HepG2 (cell line): Measurements from ENCODE around the gene ZNF524. TPM values are rescaled to one million over a fixed set of nuclear protein-coding genes. Genes with fewer than 3 reads are reported as not detected.

Experiments
- ARID5B ChIP-seq: IDR thresholded peaks from 2 replicates; pipeline ENCODE4 v1.4.0; 2020; ENCODE audit warnings: mild to moderate bottlenecking, missing genetic modification reagents
- ASH2L ChIP-seq: fragments of 300-600, 200-600 bp; sonication (generic); IDR thresholded peaks from 2 replicates; pipeline ENCODE4 v1.7.0; 2017; ENCODE audit warnings: low read depth, mild to moderate bottlenecking, moderate library complexity, mixed read lengths, low read length; ENCODE audit not compliant: insufficient read length
- ATF7-NPFF ChIP-seq: sonication (generic); formaldehyde crosslinking; IDR thresholded peaks from 2 replicates; pipeline ENCODE4 v1.8.1; 2023; ENCODE audit warnings: mild to moderate bottlenecking, low read depth, missing genetic modification reagents, moderate library complexity
- GATAD2A ChIP-seq: IDR thresholded peaks from 2 replicates; pipeline ENCODE4 v1.6.1; 2016
- PPARG ChIP-seq: conservative IDR thresholded peaks from 2 replicates; pipeline ENCODE4 v1.6.1; 2016; ENCODE audit warnings: missing biosample characterization, missing genetic modification reagents
- SMAD9 ChIP-seq: sonication (generic); formaldehyde crosslinking; IDR thresholded peaks from 2 replicates; pipeline ENCODE4 v1.5.1; 2020; ENCODE audit warnings: mild to moderate bottlenecking, missing genetic modification reagents
- TCF12 ChIP-seq, 2 experiments: fragments of 450-650 bp in 1 of 2; sonication (generic) in 1 of 2; formaldehyde crosslinking in 1 of 2; IDR thresholded peaks; 2 replicates each; pipeline versions ENCODE4 v1.6.1 to v1.8.0; 2017 to 2022; ENCODE audit warnings: antibody characterized with exemption in 1 of 2, mild to moderate bottlenecking in 1 of 2, missing genetic modification reagents in 1 of 2, moderate library complexity in 1 of 2
- THAP11 ChIP-seq: IDR thresholded peaks from 2 replicates; pipeline ENCODE4 v1.6.1; 2016; ENCODE audit warnings: missing biosample characterization, missing genetic modification reagents
- ZFAT ChIP-seq: sonication (generic); formaldehyde crosslinking; conservative IDR thresholded peaks from 2 replicates; pipeline ENCODE4 v1.8.1; 2023; ENCODE audit warnings: missing genetic modification reagents, inconsistent platforms
- ZNF136 ChIP-seq: sonication (generic); formaldehyde crosslinking; IDR thresholded peaks from 2 replicates; pipeline ENCODE4 v1.8.1; 2022; ENCODE audit warnings: low read depth, mild to moderate bottlenecking, moderate library complexity, missing genetic modification reagents
- ZNF281 ChIP-seq: sonication (generic); formaldehyde crosslinking; IDR thresholded peaks from 2 replicates; pipeline ENCODE4 v1.4.0; 2020; ENCODE audit warnings: missing genetic modification reagents, borderline replicate concordance
- ZNF329 ChIP-seq: sonication (generic); formaldehyde crosslinking; IDR thresholded peaks from 2 replicates; pipeline ENCODE4 v1.9.0; 2021; ENCODE audit warnings: low read depth, mild to moderate bottlenecking, missing genetic modification reagents
- ZNF503 ChIP-seq: sonication (generic); formaldehyde crosslinking; IDR thresholded peaks from 2 replicates; pipeline ENCODE4 v1.4.0; 2020; ENCODE audit warnings: missing genetic modification reagents
- ZNF687 ChIP-seq: sonication (generic); formaldehyde crosslinking; IDR thresholded peaks from 2 replicates; pipeline ENCODE4 v1.5.1; 2020; ENCODE audit warnings: mild to moderate bottlenecking, missing genetic modification reagents, moderate library complexity
- ZSCAN9 ChIP-seq: IDR thresholded peaks from 2 replicates; pipeline ENCODE4 v1.6.1; 2016; ENCODE audit warnings: borderline replicate concordance
- polyA plus RNA-seq, 8 experiments: library from polyadenylated mRNA; depleted of rRNA in 3 of 8; stranded (reverse) in 7 of 8; unstranded in 1 of 8; fragments of >200 nt; fragmentation: Illumina TruSeq in 4 of 8; extraction: Trizol in 4 of 8; gene quantifications; 2 replicates each; pipeline versions ENCODE4 v1.2.1 to v1.2.3, GENCODE V29; 2011 to 2016; ENCODE audit warnings: low read depth in 4 of 8, missing spikeins in 1 of 8, mixed read lengths in 1 of 8; ENCODE audit not compliant: insufficient read depth in 1 of 8
- total RNA-seq, 5 experiments: library from RNA; depleted of rRNA; stranded (reverse); fragments of >200 nt; fragmentation: Illumina TruSeq; extraction: Trizol; gene quantifications; 2 replicates each; pipeline ENCODE4 v1.2.3, GENCODE V29; 2016; ENCODE audit warnings: low read depth in 1 of 5

The ZNF524 gene
- total and polyA plus RNA-seq, 2 of the 13 experiments (the other 11 are each of a cell fraction or from before 2014, with no cell fraction given) = 3.2 to 4.6 TPM

GRCh38 chr19:55599842-55600661, at the start of gene ZNF524 (continued):
- TF ChIP-seq ARID5B (CRISPR knock-in tag) (no peak), TCF12 (IDR thresholded peaks at IDR 0.05) (no peak), TCF12 (CRISPR knock-in tag; IDR thresholded peaks at IDR 0.05) (no peak), ASH2L (peak; percentile 9), ZSCAN9 (CRISPR knock-in tag) (no peak; the same call in 1 of the 2 replicates), ZNF136 (CRISPR knock-in tag) (no peak), ZFAT (no peak), ATF7-NPFF (CRISPR knock-in tag) (no peak), GATAD2A (CRISPR knock-in tag) (peak; percentile 12; the same call in 1 of the 2 replicates), ZNF687 (CRISPR knock-in tag) (peak; percentile 48), SMAD9 (CRISPR knock-in tag) (no peak), PPARG (CRISPR knock-in tag) (no peak), ZNF503 (CRISPR knock-in tag) (no peak), ZNF329 (CRISPR knock-in tag) (no peak), ZNF281 (peak; percentile 39; the same call in 1 of the 2 replicates), THAP11 (CRISPR knock-in tag) (peak; percentile 18; the same call in 1 of the 2 replicates)
